Caco-2 (cell line): Measurements from ENCODE around the gene RSRP1. TPM values are rescaled to one million over a fixed set of nuclear protein-coding genes. Genes with fewer than 3 reads are reported as not detected.

Source experiments
- BruUV-seq: library from RNA; stranded (reverse); fragments of 400-500 nt; replicated peaks from 2 replicates; lab custom pipeline; 2021; lab: Mats Ljungman, UMichigan
- CTCF ChIA-PET: fragments of 300-600 bp; sonication (Branson Sonifier 250); formaldehyde crosslinking; loops from one replicate; lab custom pipeline; 2022; ENCODE audit warnings: antibody characterized with exemption; lab: Charles Lee
- POLR2A ChIA-PET: fragments of 300-600 bp; sonication (Branson Sonifier 250); formaldehyde crosslinking; loops from one replicate; lab custom pipeline; 2022; ENCODE audit warnings: antibody characterized with exemption; lab: Charles Lee
- DNase-seq, 2 experiments: peaks; one replicate each; pipeline versions ENCODE4 v3.0.0 to v3.0.0-alpha.2; 2020 to 2022
- H3K27me3 ChIP-seq: replicated peaks from 2 replicates; pipeline ENCODE4 v1.6.0; 2011; ENCODE audit warnings: low read length; ENCODE audit not compliant: control insufficient read depth, insufficient read depth
- H3K36me3 ChIP-seq: 2 replicates; pipeline ENCODE4 v1.5.1; 2011; ENCODE audit warnings: low read length; ENCODE audit not compliant: control insufficient read depth, insufficient read depth
- H3K4me1 ChIP-seq: fragments of 250-450 bp; sonication (Bioruptor Pico); 2 replicates; pipeline ENCODE4 v1.5.1; 2020; ENCODE audit warnings: mild to moderate bottlenecking
- H3K4me3 ChIP-seq: 2 replicates; pipeline ENCODE4 v1.5.1; 2011; ENCODE audit warnings: low read depth, mild to moderate bottlenecking, control low read depth, low read length
- H3K9me3 ChIP-seq: fragments of 250-450 bp; sonication (Bioruptor Pico); 2 replicates; pipeline ENCODE4 v1.5.1; 2020; ENCODE audit warnings: mild to moderate bottlenecking, moderate library complexity
- H3K27ac Mint-ChIP-seq: one replicate; pipeline ENCODE4 v1.8.0; 2022; ENCODE audit warnings: mixed read lengths; ENCODE audit not compliant: unreplicated experiment
- H3K27me3 Mint-ChIP-seq: one replicate; pipeline ENCODE4 v1.8.0; 2022; ENCODE audit warnings: mixed read lengths; ENCODE audit not compliant: insufficient read depth, unreplicated experiment
- H3K36me3 Mint-ChIP-seq: one replicate; pipeline ENCODE4 v1.8.0; 2022; ENCODE audit warnings: mild to moderate bottlenecking, mixed read lengths; ENCODE audit not compliant: insufficient read depth, unreplicated experiment
- H3K4me1 Mint-ChIP-seq: one replicate; pipeline ENCODE4 v1.8.0; 2022; ENCODE audit warnings: low read depth, mixed read lengths; ENCODE audit not compliant: unreplicated experiment
- H3K4me3 Mint-ChIP-seq: one replicate; pipeline ENCODE4 v1.8.0; 2022; ENCODE audit warnings: mild to moderate bottlenecking, moderate library complexity, mixed read lengths; ENCODE audit not compliant: unreplicated experiment
- H3K9me3 Mint-ChIP-seq: one replicate; pipeline ENCODE4 v1.8.0; 2022; ENCODE audit warnings: mixed read lengths; ENCODE audit not compliant: unreplicated experiment
- CTCF ChIP-seq, 2 experiments: fragments of 200-600 bp in 1 of 2; IDR thresholded peaks; 1 replicate in 1 of 2; 2 replicates in 1 of 2; pipeline versions ENCODE4 v1.5.1 to v1.8.0; 2011 to 2022; ENCODE audit warnings: antibody characterized with exemption in 1 of 2, control low read depth in 1 of 2, inconsistent platforms in 1 of 2, low read depth in 1 of 2, low read length in 1 of 2, mild to moderate bottlenecking in 1 of 2, moderate library complexity in 1 of 2; ENCODE audit not compliant: insufficient read depth in 1 of 2, severe bottlenecking in 1 of 2, unreplicated experiment in 1 of 2
- intact Hi-C: fragments of 100-400 bp; cut with micrococcal nuclease; formaldehyde crosslinking; loops from one replicate; pipeline ENCODE4 v1.10.0; 2022; ENCODE audit not compliant: unreplicated experiment
- total RNA-seq: library from RNA; stranded (reverse); gene quantifications from 2 replicates; pipeline ENCODE4 v1.2.3, GENCODE V29; 2022

RSRP1 gene
- total RNA-seq, 1 experiment from 2014 or later = 61.1 TPM

- Mint-ChIP-seq H3K27me3 (no peaks in the 10 kb centered on the region), H3K9me3 (no peaks in the 10 kb centered on the region), H3K4me3 (no peak overlapping the region), H3K4me1 (peaks cover 29% of the 10 kb centered on the region), H3K27ac (no peak overlapping the region), H3K36me3 (no peaks in the 10 kb centered on the region)
- Histone ChIP-seq H3K9me3 (no peaks in the 10 kb centered on the region), H3K4me3 (no peak overlapping the region), H3K4me1 (peaks cover 17% of the 10 kb centered on the region), H3K36me3 (no peaks in the 10 kb centered on the region), H3K27me3 (no peaks in the 10 kb centered on the region)
- TF ChIP-seq CTCF (IDR thresholded peaks at IDR 0.05; ENCODE audit: insufficient read depth in 1 of 2, low read depth in 1 of 2, low read length in 1 of 2, severe bottlenecking in 1 of 2, unreplicated experiment in 1 of 2) = no peak
- no peak for DNase-seq
- BruUV-seq = no TSS peak
- ChIA-PET CTCF (no interaction called here), POLR2A (no interaction called here)
- intact Hi-C loops = loop anchor here (10.0 kb wide), 1 partner anchor 159 kb away; no protein-coding TSS in a partner anchor
These were observed 53.2 kb downstream of the RSRP1 start for GRCh38 chr1:25194054-25194453.

- peaks cover 17% of the 10 kb centered on the region for H3K4me1 ChIP-seq
- peak; percentile 39 to 43 for DNase-seq
- Mint-ChIP-seq H3K27me3 (no peaks in the 10 kb centered on the region), H3K27ac (peak overlapping the region; percentile 35), H3K9me3 (no peaks in the 10 kb centered on the region), H3K36me3 (no peaks in the 10 kb centered on the region), H3K4me3 (peak overlapping the region; percentile 1), H3K4me1 (peaks cover 25% of the 10 kb centered on the region)
- ChIA-PET CTCF (interaction anchor here (1.2 kb wide), 1 partner anchor 25 kb away, joined by 3 read pairs; no protein-coding TSS in a partner anchor), POLR2A (no interaction called here)
- H3K27me3 ChIP-seq = no peaks in the 10 kb centered on the region
- no peaks in the 10 kb centered on the region for H3K36me3 ChIP-seq
- intact Hi-C loops = loop anchor here (10.0 kb wide), 1 partner anchor 158 kb away; no protein-coding TSS in a partner anchor
- no TSS peak for BruUV-seq
- H3K4me3 ChIP-seq = no peak overlapping the region
- H3K9me3 ChIP-seq = no peaks in the 10 kb centered on the region
- TF ChIP-seq CTCF (IDR thresholded peaks at IDR 0.05; ENCODE audit: insufficient read depth in 1 of 2, low read depth in 1 of 2, low read length in 1 of 2, severe bottlenecking in 1 of 2, unreplicated experiment in 1 of 2) = no peak
These were observed 54.0 kb downstream of the RSRP1 start for GRCh38 chr1:25193229-25193628.

Other genes starting within 250 kb of the RSRP1 start
- gene SYF2, start 15.0 kb downstream of the RSRP1 start, total RNA-seq = 31.5 and 32.3 TPM in 2 replicates
- not detected in 2 replicates for gene RHD, start 25.1 kb upstream of the RSRP1 start, total RNA-seq
- gene TMEM50A, start 90.9 kb upstream of the RSRP1 start, total RNA-seq = 79.3 and 86.3 TPM in 2 replicates
- 0.30 TPM in 1 of 2 replicates, not detected in the other for gene RHCE, start 173.4 kb upstream of the RSRP1 start, total RNA-seq
- 16.8 TPM in 2 replicates for gene MACO1, start 183.4 kb upstream of the RSRP1 start, total RNA-seq